Prostate gland (tissue), 2 donors: Measurements from ENCODE around the gene NHLH1. TPM values are rescaled to one million over a fixed set of nuclear protein-coding genes. Genes with fewer than 3 reads are reported as not detected.

Experiments used
- DNase-seq: peaks from one replicate; pipeline ENCODE4 v3.0.0-alpha.2; 2019; ENCODE audit warnings: low spot score
- H3K27ac ChIP-seq, 2 donors: fragments of 200-600 bp; sonication (generic); 2 replicates each; pipeline ENCODE4 v1.5.1; 2017 to 2019
- H3K27me3 ChIP-seq: fragments of 200-600 bp; sonication (generic); replicated peaks from 2 replicates; pipeline ENCODE4 v1.5.1; 2019; ENCODE audit not compliant: insufficient read depth
- H3K36me3 ChIP-seq, 2 donors: fragments of 200-600 bp; sonication (generic); 1 replicate in 1 of 2; 2 replicates in 1 of 2; pipeline versions ENCODE4 v1.5.1 to v1.8.1; 2017 to 2019
- H3K4me1 ChIP-seq: fragments of 200-600 bp; sonication (generic); replicated peaks from 2 replicates; pipeline ENCODE4 v1.5.1; 2019
- H3K4me3 ChIP-seq, 2 donors: fragments of 200-600 bp; sonication (generic); 2 replicates each; pipeline ENCODE4 v1.5.1; 2017 to 2019
- H3K9me3 ChIP-seq: fragments of 200-600 bp; sonication (generic); 2 replicates; pipeline ENCODE4 v1.5.1; 2017
- CTCF ChIP-seq, 4 experiments: fragments of 200-600 bp in 2 of 4; fragments of 450-650 bp in 2 of 4; sonication (generic) in 2 of 4; IDR thresholded peaks; 1 replicate in 3 of 4; 2 replicates in 1 of 4; pipeline ENCODE4 v1.5.1; 2016 to 2019; ENCODE audit warnings: antibody characterized with exemption in 4 of 4, mild to moderate bottlenecking in 2 of 4, moderate library complexity in 2 of 4
- POLR2A ChIP-seq: fragments of 450-650 bp; IDR thresholded peaks from one replicate; pipeline ENCODE4 v1.6.1; 2016; ENCODE audit warnings: antibody characterized with exemption, mild to moderate bottlenecking
- POLR2AphosphoS5 ChIP-seq: sonication (generic); formaldehyde crosslinking; IDR thresholded peaks from one replicate; pipeline ENCODE4 v1.6.1; 2017; ENCODE audit warnings: antibody characterized with exemption
- WGBS: methylation state at CpG from one replicate; pipeline ENCODE4 v1.1.5; 2018; 5-methylcytosine and 5-hydroxymethylcytosine counted together
- intact Hi-C: fragments of 100-400 bp; cut with DNase I; formaldehyde crosslinking; loops from one replicate; pipeline ENCODE4 v1.14.2; 2022
- total RNA-seq, 2 donors: library from RNA; depleted of rRNA; stranded (reverse); fragments of >200 nt; gene quantifications; one replicate each; pipeline ENCODE4 v1.1.0, GENCODE V29; 2016

NHLH1 gene
- total RNA-seq, 2 donors from 2014 or later = not detected

DNA sequence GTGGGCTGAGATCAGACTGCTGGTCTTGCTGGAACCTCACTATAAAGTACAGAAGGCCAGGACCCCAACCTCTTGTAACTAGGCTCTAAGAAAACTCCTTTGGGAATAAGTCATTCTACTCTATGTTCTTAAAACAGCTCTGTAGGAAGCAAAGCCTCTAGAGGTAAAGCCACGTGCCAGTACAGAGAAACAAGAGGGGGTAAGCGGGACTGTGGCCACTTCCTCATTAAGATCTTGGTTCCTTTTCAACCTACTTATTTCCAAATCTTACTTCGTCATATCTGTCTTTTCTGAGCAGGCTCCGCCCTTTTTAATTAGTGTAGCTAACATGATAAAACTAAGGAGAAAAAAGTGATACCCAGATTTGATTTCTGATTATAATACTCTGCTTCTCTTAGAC lies 19.9 kb upstream of the NHLH1 start:
- WGBS = 67% methylated on average over 4 of the region's 4 CpGs
- TF ChIP-seq POLR2A (no peak), CTCF (IDR thresholded peaks at IDR 0.05) (no peak), POLR2AphosphoS5 (no peak)
- Histone ChIP-seq H3K27me3 (no peaks in the 10 kb centered on the region), H3K4me1 (no peaks in the 10 kb centered on the region), H3K4me3 (no peak overlapping the region), H3K36me3 (peaks cover 0 to 4% of the 10 kb centered on the region in 2 donors), H3K9me3 (no peaks in the 10 kb centered on the region), H3K27ac (no peak overlapping the region)
- DNase-seq = no peak
- intact Hi-C loops = no loop called here

DNA sequence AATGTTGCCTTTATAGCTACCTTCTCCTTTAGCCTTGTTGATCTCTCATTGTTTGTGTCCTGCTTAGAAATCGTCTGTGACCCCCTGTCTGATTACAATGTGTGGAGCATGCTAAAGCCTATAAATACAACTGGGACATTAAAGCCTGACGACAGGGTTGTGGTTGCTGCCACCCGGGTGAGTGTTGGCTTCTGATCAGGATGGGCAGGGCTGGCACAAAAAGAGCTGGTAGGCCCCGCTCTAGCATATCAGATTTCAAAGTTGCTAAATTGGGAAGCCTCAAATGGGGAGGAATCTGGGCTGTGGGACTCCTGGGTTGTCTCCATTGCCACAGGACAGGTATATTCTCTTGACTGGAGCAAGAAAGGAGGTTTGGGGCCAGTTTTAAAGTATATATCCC lies 15.2 kb upstream of the NHLH1 start:
- Histone ChIP-seq H3K27ac (no peak overlapping the region), H3K4me1 (no peaks in the 10 kb centered on the region), H3K36me3 (peaks cover 10 to 28% of the 10 kb centered on the region in 2 donors), H3K27me3 (no peaks in the 10 kb centered on the region), H3K4me3 (no peak overlapping the region), H3K9me3 (no peaks in the 10 kb centered on the region)
- intact Hi-C loops = no loop called here
- TF ChIP-seq POLR2AphosphoS5 (no peak), POLR2A (no peak), CTCF (IDR thresholded peaks at IDR 0.05) (no peak)
- 52% methylated on average over 4 of the region's 4 CpGs for WGBS
- DNase-seq = no peak

- no peaks in the 10 kb centered on the region for H3K9me3 ChIP-seq
- no peak overlapping the region for H3K4me3 ChIP-seq
- intact Hi-C loops = no loop called here
- H3K4me1 ChIP-seq = no peaks in the 10 kb centered on the region
- DNase-seq = no peak
- H3K36me3 ChIP-seq = peaks cover 15 to 28% of the 10 kb centered on the region in 2 donors
- H3K27ac ChIP-seq = no peak overlapping the region
- WGBS = 87% methylated on average over 8 of the region's 8 CpGs
- TF ChIP-seq POLR2A = no peak
- no peak for TF ChIP-seq POLR2AphosphoS5
- TF ChIP-seq CTCF (IDR thresholded peaks at IDR 0.05) = no peak
- H3K27me3 ChIP-seq = no peaks in the 10 kb centered on the region
Observed at GRCh38 chr1:160352555-160352954, 14.3 kb upstream of the NHLH1 start.

DNA sequence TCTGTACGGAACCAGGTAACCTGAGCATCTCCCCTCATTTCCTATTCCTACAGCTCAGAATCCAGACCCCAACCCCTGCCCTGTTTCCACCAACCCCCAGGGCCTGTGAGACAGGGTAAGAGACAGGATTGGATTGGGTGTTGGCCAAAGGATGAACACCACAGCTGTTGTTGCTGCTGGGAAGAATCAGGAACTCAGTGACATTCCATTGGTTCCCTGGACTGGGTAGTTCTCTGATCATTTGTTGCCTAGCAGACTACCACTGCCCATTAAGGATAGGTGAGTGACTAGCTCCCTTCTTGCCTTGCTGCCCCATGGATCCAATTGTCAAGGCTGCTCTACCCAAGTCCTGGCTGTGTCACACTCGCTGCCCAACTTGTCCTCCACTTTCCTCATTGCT lies 13.6 kb upstream of the NHLH1 start:
- no peaks in the 10 kb centered on the region for H3K4me1 ChIP-seq
- WGBS = 95% methylated on average over 2 of the region's 2 CpGs
- no peak for TF ChIP-seq POLR2AphosphoS5
- TF ChIP-seq CTCF (IDR thresholded peaks at IDR 0.05) = no peak
- TF ChIP-seq POLR2A = no peak
- intact Hi-C loops = no loop called here
- H3K27ac ChIP-seq = no peak overlapping the region
- no peaks in the 10 kb centered on the region for H3K9me3 ChIP-seq
- H3K4me3 ChIP-seq = no peak overlapping the region
- DNase-seq = no peak
- no peaks in the 10 kb centered on the region for H3K27me3 ChIP-seq
- H3K36me3 ChIP-seq = peaks cover 15 to 28% of the 10 kb centered on the region in 2 donors

GRCh38 chr1:160354388-160354985 lies 12.4 kb upstream of the NHLH1 start:
- no peak for DNase-seq
- TF ChIP-seq CTCF (IDR thresholded peaks at IDR 0.05) = peak in 1 of 4 experiments; percentile 25
- TF ChIP-seq POLR2AphosphoS5 = no peak
- intact Hi-C loops = no loop called here
- Histone ChIP-seq H3K4me3 (no peak overlapping the region), H3K36me3 (peaks cover 15 to 25% of the 10 kb centered on the region in 2 donors), H3K27me3 (no peaks in the 10 kb centered on the region), H3K27ac (no peak overlapping the region), H3K4me1 (no peaks in the 10 kb centered on the region), H3K9me3 (no peaks in the 10 kb centered on the region)
- 79% methylated on average over 5 of the region's 5 CpGs for WGBS
